Keratinocyte (primary cell): ENCODE results near the gene ZNF358. TPM values are rescaled to one million over a fixed set of nuclear protein-coding genes. Genes with fewer than 3 reads are reported as not detected.

Source experiments
- DNase-seq: peaks from one replicate; pipeline ENCODE4 v3.0.0-alpha.2; 2011; ENCODE audit warnings: low read depth, missing footprints, low spot score
- FAIRE-seq: peaks from 2 replicates; lab custom pipeline; 2011; peaks lifted over from hg19 to GRCh38; lab: Jason Lieb, UNC
- H2AFZ ChIP-seq: 2 replicates; pipeline ENCODE4 v1.6.0; 2012; ENCODE audit warnings: low read length, control low read depth, inconsistent platforms; ENCODE audit not compliant: control insufficient read depth
- H3K27ac ChIP-seq: 2 replicates; pipeline ENCODE4 v1.5.1; 2011; ENCODE audit warnings: low read length; ENCODE audit not compliant: control insufficient read depth, insufficient read depth
- H3K27me3 ChIP-seq: 3 replicates; pipeline ENCODE4 v1.6.0; 2011; ENCODE audit warnings: low read length; ENCODE audit not compliant: control insufficient read depth, insufficient read depth; ENCODE audit errors: extremely low read depth
- H3K36me3 ChIP-seq, 2 experiments: 2 replicates in 1 of 2; 3 replicates in 1 of 2; pipeline ENCODE4 v1.5.1; 2011; ENCODE audit warnings: low read length in 2 of 2, mild to moderate bottlenecking in 1 of 2; ENCODE audit not compliant: control insufficient read depth in 2 of 2, insufficient read depth in 2 of 2; ENCODE audit errors: extremely low read depth in 1 of 2
- H3K4me1 ChIP-seq: 3 replicates; pipeline ENCODE4 v1.5.1; 2011; ENCODE audit warnings: low read length; ENCODE audit not compliant: control insufficient read depth, insufficient read depth; ENCODE audit errors: extremely low read depth
- H3K4me2 ChIP-seq: 3 replicates; pipeline ENCODE4 v1.6.0; 2011; ENCODE audit warnings: low read depth, low read length; ENCODE audit not compliant: control insufficient read depth, insufficient read depth; ENCODE audit errors: extremely low read depth
- H3K4me3 ChIP-seq, 3 experiments: fragments of 200-600 bp in 1 of 3; sonication (generic) in 1 of 3; 2 replicates in 2 of 3; 3 replicates in 1 of 3; pipeline ENCODE4 v1.5.1; 2011 to 2016; ENCODE audit warnings: low read length in 3 of 3, mild to moderate bottlenecking in 3 of 3, control low read depth in 2 of 3, inconsistent platforms in 1 of 3, low read depth in 1 of 3, mixed read lengths in 1 of 3, mixed run types in 1 of 3, moderate library complexity in 1 of 3; ENCODE audit not compliant: control insufficient read depth in 2 of 3, insufficient read depth in 2 of 3; ENCODE audit errors: extremely low read depth in 1 of 3
- H3K79me2 ChIP-seq: 2 replicates; pipeline ENCODE4 v1.6.0; 2012; ENCODE audit warnings: low read length; ENCODE audit not compliant: control insufficient read depth, insufficient read depth
- H3K9ac ChIP-seq: 3 replicates; pipeline ENCODE4 v1.6.0; 2011; ENCODE audit warnings: low read length; ENCODE audit not compliant: control insufficient read depth, insufficient read depth; ENCODE audit errors: extremely low read depth
- H3K9me1 ChIP-seq: 3 replicates; pipeline ENCODE4 v1.6.0; 2011; ENCODE audit warnings: low read length; ENCODE audit not compliant: control insufficient read depth, insufficient read depth; ENCODE audit errors: extremely low read depth
- H3K9me3 ChIP-seq: 2 replicates; pipeline ENCODE4 v1.5.1; 2012; ENCODE audit warnings: low read depth, low read length; ENCODE audit not compliant: control insufficient read depth
- H4K20me1 ChIP-seq: 3 replicates; pipeline ENCODE4 v1.6.0; 2011; ENCODE audit warnings: low read length; ENCODE audit not compliant: control insufficient read depth, insufficient read depth; ENCODE audit errors: extremely low read depth
- EZH2 ChIP-seq: IDR thresholded peaks from one replicate; pipeline ENCODE4 v1.6.1; 2012; ENCODE audit warnings: inconsistent platforms, mild to moderate bottlenecking, low read length, moderate library complexity
- dilution Hi-C: fragments of 300-500 bp; cut with MboI; formaldehyde crosslinking; loops from one replicate; pipeline ENCODE4 v1.7.0; 2020; ENCODE audit warnings: low sequenced_read_pairs; ENCODE audit not compliant: extremely low pct_ligation_motif_present
- polyA plus RNA-seq, 5 experiments: library from polyadenylated mRNA; depleted of rRNA in 3 of 5; stranded (reverse) in 3 of 5; stranded (forward) in 1 of 5; unstranded in 1 of 5; fragments of >200 nt; gene quantifications; 1 replicate in 1 of 5; 2 replicates in 3 of 5; 3 replicates in 1 of 5; pipeline versions ENCODE4 v1.2.1 to v1.2.3, GENCODE V29; 2011 to 2012; ENCODE audit warnings: missing spikeins in 2 of 5, low read depth in 1 of 5, low replicate concordance in 1 of 5
- TF ChIP-seq, protein P1 (sequence below), 3 experiments: IDR thresholded peaks in 1 of 3; conservative IDR thresholded peaks in 1 of 3; optimal IDR thresholded peaks in 1 of 3; 2 replicates in 2 of 3; 3 replicates in 1 of 3; pipeline versions ENCODE3 to v1.5.1; 2011; ENCODE audit warnings: low read length in 3 of 3, mild to moderate bottlenecking in 3 of 3, moderate library complexity in 2 of 3, control low read depth in 1 of 3, inconsistent platforms in 1 of 3; ENCODE audit not compliant: insufficient read depth in 2 of 3; ENCODE audit errors: extremely low read depth in 1 of 3

Gene ZNF358
- polyA plus RNA-seq, 1 donor (not counting 4 experiments of a cell fraction or from before 2014, with no cell fraction given): 8.5 TPM

DNA sequence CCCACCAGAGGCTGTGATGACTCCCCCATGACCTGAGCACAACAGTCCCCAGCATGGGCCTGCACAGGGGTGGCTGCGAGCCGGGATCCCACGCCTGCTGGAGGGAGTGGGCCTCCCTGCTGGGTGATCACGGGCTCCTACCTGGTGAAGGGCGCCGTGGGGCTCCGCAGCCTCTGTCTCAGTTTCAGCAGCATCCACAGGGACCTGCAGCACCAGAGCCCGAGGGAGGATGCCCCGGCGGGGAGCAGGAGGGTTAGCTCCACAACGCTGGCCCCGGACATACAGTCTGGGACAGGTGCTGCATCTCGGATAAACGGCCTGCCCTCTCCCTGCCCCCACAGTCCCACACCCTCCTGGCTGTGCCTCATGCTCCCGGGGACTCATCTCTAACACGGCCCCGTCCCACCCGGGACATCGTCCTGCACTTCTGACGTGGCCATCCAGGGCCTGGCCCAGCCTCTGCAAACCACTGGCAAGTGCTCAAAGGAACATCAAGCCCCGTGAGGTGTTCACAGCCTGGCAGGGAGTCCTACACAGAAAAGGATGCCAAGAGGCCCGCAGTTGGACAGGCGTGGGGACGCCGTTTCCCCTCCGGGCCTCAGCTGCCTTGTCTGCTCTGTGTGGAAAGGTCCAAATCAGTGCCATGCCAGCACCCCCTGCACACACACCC is 37.6 kb upstream of the ZNF358 start:
- no peaks in the 10 kb centered on the region for H3K9me3 ChIP-seq
- H3K27me3 ChIP-seq: no peaks in the 10 kb centered on the region
- no peak overlapping the region for H3K27ac ChIP-seq
- FAIRE-seq (no peak), DNase-seq (no peak)
- no peaks in the 10 kb centered on the region for H3K9me1 ChIP-seq
- H3K4me2 ChIP-seq: no peak overlapping the region
- H3K9ac ChIP-seq: no peak overlapping the region
- H4K20me1 ChIP-seq: no peaks in the 10 kb centered on the region
- H3K4me1 ChIP-seq: peaks cover 21% of the 10 kb centered on the region
- TF ChIP-seq, protein P1, sequence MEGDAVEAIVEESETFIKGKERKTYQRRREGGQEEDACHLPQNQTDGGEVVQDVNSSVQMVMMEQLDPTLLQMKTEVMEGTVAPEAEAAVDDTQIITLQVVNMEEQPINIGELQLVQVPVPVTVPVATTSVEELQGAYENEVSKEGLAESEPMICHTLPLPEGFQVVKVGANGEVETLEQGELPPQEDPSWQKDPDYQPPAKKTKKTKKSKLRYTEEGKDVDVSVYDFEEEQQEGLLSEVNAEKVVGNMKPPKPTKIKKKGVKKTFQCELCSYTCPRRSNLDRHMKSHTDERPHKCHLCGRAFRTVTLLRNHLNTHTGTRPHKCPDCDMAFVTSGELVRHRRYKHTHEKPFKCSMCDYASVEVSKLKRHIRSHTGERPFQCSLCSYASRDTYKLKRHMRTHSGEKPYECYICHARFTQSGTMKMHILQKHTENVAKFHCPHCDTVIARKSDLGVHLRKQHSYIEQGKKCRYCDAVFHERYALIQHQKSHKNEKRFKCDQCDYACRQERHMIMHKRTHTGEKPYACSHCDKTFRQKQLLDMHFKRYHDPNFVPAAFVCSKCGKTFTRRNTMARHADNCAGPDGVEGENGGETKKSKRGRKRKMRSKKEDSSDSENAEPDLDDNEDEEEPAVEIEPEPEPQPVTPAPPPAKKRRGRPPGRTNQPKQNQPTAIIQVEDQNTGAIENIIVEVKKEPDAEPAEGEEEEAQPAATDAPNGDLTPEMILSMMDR (optimal IDR thresholded peaks at IDR 0.05 in 1 of 3, IDR thresholded peaks at IDR 0.05 in 1 of 3, conservative IDR thresholded peaks at IDR 0.05 in 1 of 3; ENCODE audit: extremely low read depth in 1 of 3, insufficient read depth in 2 of 3, low read length in 3 of 3): no peak
- TF ChIP-seq EZH2: no peak
- no peaks in the 10 kb centered on the region for H3K36me3 ChIP-seq
- dilution Hi-C loops: no loop called here
- H3K79me2 ChIP-seq: no peaks in the 10 kb centered on the region
- H2AFZ ChIP-seq: no peak overlapping the region
- H3K4me3 ChIP-seq: no peak overlapping the region

DNA sequence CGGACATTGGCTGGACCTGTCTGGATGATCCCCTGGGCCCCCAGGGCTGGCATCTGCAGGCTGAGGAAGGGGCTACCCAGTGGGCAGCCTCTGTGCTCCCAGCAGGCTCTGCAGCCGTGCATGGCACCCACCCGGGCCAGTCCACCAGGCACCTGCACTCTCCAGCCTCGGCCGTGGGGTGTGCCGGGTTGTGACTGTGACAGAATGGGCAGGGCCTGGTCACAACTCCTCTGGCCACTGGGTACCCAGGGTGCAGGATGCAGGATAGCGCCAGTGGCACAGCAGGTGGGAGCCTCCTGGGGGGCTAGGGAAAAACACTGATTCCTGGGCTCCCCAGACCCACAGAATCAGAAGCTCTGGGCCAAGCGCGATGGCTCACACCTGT is 37.1 kb upstream of the ZNF358 start:
- DNase-seq (no peak), FAIRE-seq (no peak)
- Histone ChIP-seq H3K4me1 (peaks cover 23% of the 10 kb centered on the region), H3K9ac (no peak overlapping the region), H3K36me3 (no peaks in the 10 kb centered on the region), H3K27me3 (no peaks in the 10 kb centered on the region), H3K79me2 (no peaks in the 10 kb centered on the region), H3K4me3 (no peak overlapping the region), H3K4me2 (no peak overlapping the region), H3K9me3 (no peaks in the 10 kb centered on the region), H3K9me1 (no peaks in the 10 kb centered on the region), H3K27ac (no peak overlapping the region), H4K20me1 (no peaks in the 10 kb centered on the region), H2AFZ (no peak overlapping the region)
- dilution Hi-C loops: no loop called here
- TF ChIP-seq EZH2: no peak
- TF ChIP-seq, protein P1 (optimal IDR thresholded peaks at IDR 0.05 in 1 of 3, IDR thresholded peaks at IDR 0.05 in 1 of 3, conservative IDR thresholded peaks at IDR 0.05 in 1 of 3; ENCODE audit: extremely low read depth in 1 of 3, insufficient read depth in 2 of 3, low read length in 3 of 3): no peak
